OCI-LY3 (cell line): ENCODE results near the gene PCDHGC5.

Source experiments
- H2AFZ ChIP-seq: fragments of 200-600, 300-600 bp; shearing (Covaris generic); 2 replicates; pipeline ENCODE4 v1.6.0; 2014; ENCODE audit warnings: antibody characterized with exemption, low read depth, low read length
- H3K27ac ChIP-seq: fragments of 200-600, 300-600 bp; sonication (generic); 2 replicates; pipeline ENCODE4 v1.5.1; 2014; ENCODE audit warnings: mild to moderate bottlenecking, low read length, moderate library complexity, mixed read lengths
- H3K27me3 ChIP-seq: fragments of 200-600, 300-600 bp; sonication (generic); 2 replicates; pipeline ENCODE4 v1.6.1; 2014; ENCODE audit warnings: low read depth, low read length, mixed read lengths
- H3K36me3 ChIP-seq: fragments of 200-600, 300-600 bp; sonication (generic); replicated peaks from 2 replicates; pipeline ENCODE3; 2014; ENCODE audit warnings: low read depth, low read length, mixed read lengths
- H3K4me1 ChIP-seq: fragments of 300-600, 200-600 bp; sonication (generic); 2 replicates; pipeline ENCODE4 v1.6.1; 2014; ENCODE audit warnings: low read length, mixed read lengths
- H3K4me2 ChIP-seq: fragments of 200-600, 300-600 bp; sonication (generic); 2 replicates; pipeline ENCODE4 v1.6.1; 2014; ENCODE audit warnings: low read length, mixed read lengths
- H3K4me3 ChIP-seq: fragments of 300-600, 200-600 bp; sonication (generic); 2 replicates; pipeline ENCODE4 v1.5.1; 2014; ENCODE audit warnings: antibody characterized with exemption, mild to moderate bottlenecking, low read length, moderate library complexity
- H3K79me2 ChIP-seq: fragments of 300-600, 200-600 bp; shearing (Covaris generic); 2 replicates; pipeline ENCODE4 v1.6.1; 2014; ENCODE audit warnings: mild to moderate bottlenecking, low read length, mixed read lengths
- H3K9ac ChIP-seq: fragments of 300-600, 200-600 bp; shearing (Covaris generic); 2 replicates; pipeline ENCODE4 v1.6.0; 2014; ENCODE audit warnings: mild to moderate bottlenecking, low read length, moderate library complexity
- H3K9me3 ChIP-seq: fragments of 200-600, 300-600 bp; shearing (Covaris generic); 2 replicates; pipeline ENCODE4 v1.6.1; 2014; ENCODE audit warnings: low read length, mixed read lengths; ENCODE audit not compliant: insufficient read depth
- H4K20me1 ChIP-seq: fragments of 200-600, 300-600 bp; sonication (generic); 2 replicates; pipeline ENCODE4 v1.6.1; 2016; ENCODE audit warnings: low read length, mixed read lengths; ENCODE audit not compliant: insufficient read depth
- EZH2phosphoT487 ChIP-seq: fragments of 200-600 bp; shearing (Covaris generic); IDR thresholded peaks from 2 replicates; pipeline ENCODE4 v1.6.1; 2018; ENCODE audit warnings: antibody characterized with exemption, mixed run types, low read depth
- TF ChIP-seq, protein P1 (sequence below): fragments of 200-600, 300-600 bp; sonication (generic); IDR thresholded peaks from 2 replicates; pipeline ENCODE4 v1.5.1; 2014; ENCODE audit warnings: antibody characterized with exemption, low read length, low read depth

Gene PCDHGC5

GRCh38 chr5:141510850-141511601 is 22.1 kb downstream of the PCDHGC5 start:
- Histone ChIP-seq H3K9ac (no peak overlapping the region), H4K20me1 (no peaks in the 10 kb centered on the region), H3K4me2 (peak overlapping the region; percentile 18), H3K4me1 (peaks cover 56% of the 10 kb centered on the region), H3K79me2 (no peaks in the 10 kb centered on the region), H3K27ac (no peak overlapping the region), H2AFZ (no peak overlapping the region), H3K27me3 (no peaks in the 10 kb centered on the region), H3K36me3 (no peaks in the 10 kb centered on the region), H3K9me3 (no peaks in the 10 kb centered on the region), H3K4me3 (no peak overlapping the region)
- TF ChIP-seq, protein P1, sequence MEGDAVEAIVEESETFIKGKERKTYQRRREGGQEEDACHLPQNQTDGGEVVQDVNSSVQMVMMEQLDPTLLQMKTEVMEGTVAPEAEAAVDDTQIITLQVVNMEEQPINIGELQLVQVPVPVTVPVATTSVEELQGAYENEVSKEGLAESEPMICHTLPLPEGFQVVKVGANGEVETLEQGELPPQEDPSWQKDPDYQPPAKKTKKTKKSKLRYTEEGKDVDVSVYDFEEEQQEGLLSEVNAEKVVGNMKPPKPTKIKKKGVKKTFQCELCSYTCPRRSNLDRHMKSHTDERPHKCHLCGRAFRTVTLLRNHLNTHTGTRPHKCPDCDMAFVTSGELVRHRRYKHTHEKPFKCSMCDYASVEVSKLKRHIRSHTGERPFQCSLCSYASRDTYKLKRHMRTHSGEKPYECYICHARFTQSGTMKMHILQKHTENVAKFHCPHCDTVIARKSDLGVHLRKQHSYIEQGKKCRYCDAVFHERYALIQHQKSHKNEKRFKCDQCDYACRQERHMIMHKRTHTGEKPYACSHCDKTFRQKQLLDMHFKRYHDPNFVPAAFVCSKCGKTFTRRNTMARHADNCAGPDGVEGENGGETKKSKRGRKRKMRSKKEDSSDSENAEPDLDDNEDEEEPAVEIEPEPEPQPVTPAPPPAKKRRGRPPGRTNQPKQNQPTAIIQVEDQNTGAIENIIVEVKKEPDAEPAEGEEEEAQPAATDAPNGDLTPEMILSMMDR = no peak
- TF ChIP-seq EZH2phosphoT487 = no peak

DNA sequence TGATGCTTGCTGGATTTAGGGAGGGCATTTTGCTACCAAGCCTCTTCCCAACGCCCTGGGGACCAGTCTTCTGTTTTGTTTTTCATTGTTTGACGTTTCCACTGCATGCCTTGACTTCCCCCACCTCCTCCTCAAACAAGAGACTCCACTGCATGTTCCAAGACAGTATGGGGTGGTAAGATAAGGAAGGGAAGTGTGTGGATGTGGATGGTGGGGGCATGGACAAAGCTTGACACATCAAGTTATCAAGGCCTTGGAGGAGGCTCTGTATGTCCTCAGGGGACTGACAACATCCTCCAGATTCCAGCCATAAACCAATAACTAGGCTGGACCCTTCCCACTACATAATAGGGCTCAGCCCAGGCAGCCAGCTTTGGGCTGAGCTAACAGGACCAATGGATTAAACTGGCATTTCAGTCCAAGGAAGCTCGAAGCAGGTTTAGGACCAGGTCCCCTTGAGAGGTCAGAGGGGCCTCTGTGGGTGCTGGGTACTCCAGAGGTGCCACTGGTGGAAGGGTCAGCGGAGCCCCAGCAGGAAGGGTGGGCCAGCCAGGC is 23.0 kb downstream of the PCDHGC5 start:
- peaks cover 56% of the 10 kb centered on the region for H3K4me1 ChIP-seq
- no peaks in the 10 kb centered on the region for H3K36me3 ChIP-seq
- no peaks in the 10 kb centered on the region for H4K20me1 ChIP-seq
- no peaks in the 10 kb centered on the region for H3K9me3 ChIP-seq
- no peaks in the 10 kb centered on the region for H3K79me2 ChIP-seq
- H3K4me2 ChIP-seq = peak overlapping the region; percentile 18; the same call in 1 of the 2 replicates
- H3K27ac ChIP-seq = no peak overlapping the region
- no peak overlapping the region for H3K4me3 ChIP-seq
- H3K9ac ChIP-seq = no peak overlapping the region
- TF ChIP-seq, protein P1 = no peak
- TF ChIP-seq EZH2phosphoT487 = no peak
- no peaks in the 10 kb centered on the region for H3K27me3 ChIP-seq
- H2AFZ ChIP-seq = no peak overlapping the region

- Histone ChIP-seq H3K4me2 (no peak overlapping the region), H3K4me1 (peaks cover 55% of the 10 kb centered on the region), H3K36me3 (no peaks in the 10 kb centered on the region), H3K27me3 (no peaks in the 10 kb centered on the region), H3K79me2 (no peaks in the 10 kb centered on the region), H3K4me3 (no peak overlapping the region), H4K20me1 (no peaks in the 10 kb centered on the region), H3K9ac (no peak overlapping the region), H3K9me3 (no peaks in the 10 kb centered on the region), H2AFZ (no peak overlapping the region), H3K27ac (no peak overlapping the region)
- TF ChIP-seq EZH2phosphoT487 = no peak
- TF ChIP-seq, protein P1 = peak; percentile 72
These were observed 23.6 kb downstream of the PCDHGC5 start for GRCh38 chr5:141512390-141512910.

GRCh38 chr5:141512911-141513626 is 24.2 kb downstream of the PCDHGC5 start:
- Histone ChIP-seq H3K9me3 (no peaks in the 10 kb centered on the region), H3K27me3 (no peaks in the 10 kb centered on the region), H3K36me3 (no peaks in the 10 kb centered on the region), H3K4me1 (peaks cover 52% of the 10 kb centered on the region), H3K4me3 (no peak overlapping the region), H3K79me2 (no peaks in the 10 kb centered on the region), H3K27ac (no peak overlapping the region), H2AFZ (no peak overlapping the region), H3K9ac (no peak overlapping the region), H3K4me2 (peak overlapping the region; percentile 43; the same call in 1 of the 2 replicates), H4K20me1 (no peaks in the 10 kb centered on the region)
- TF ChIP-seq EZH2phosphoT487 = no peak
- TF ChIP-seq, protein P1 = no peak
